HUES6 (cell line): ENCODE measurements around the gene ZDHHC18.
"Not testable (repeated sequence)": the region's sequence is repeated elsewhere in the genome, so short reads cannot be mapped to it uniquely, and the experiment has no call there.

Experiments
- H3K27ac ChIP-seq: 2 replicates; pipeline ENCODE4 v1.7.0; 2013; ENCODE audit warnings: low read depth, mild to moderate bottlenecking, low read length, inconsistent platforms
- H3K27me3 ChIP-seq: 2 replicates; pipeline ENCODE4 v1.6.1; 2013; ENCODE audit warnings: low read length; ENCODE audit not compliant: control insufficient read depth, insufficient read depth
- H3K36me3 ChIP-seq: 2 replicates; pipeline ENCODE4 v1.6.1; 2013; ENCODE audit warnings: low read length; ENCODE audit not compliant: control insufficient read depth, insufficient read depth
- H3K4me1 ChIP-seq: 2 replicates; pipeline ENCODE4 v1.6.1; 2013; ENCODE audit warnings: low read length; ENCODE audit not compliant: control insufficient read depth, insufficient read depth
- H3K4me3 ChIP-seq: 2 replicates; pipeline ENCODE4 v1.5.1; 2013; ENCODE audit warnings: low read depth, low read length
- H3K9ac ChIP-seq: one replicate; pipeline ENCODE4 v1.6.1; 2013; ENCODE audit warnings: mild to moderate bottlenecking, low read length
- H3K9me3 ChIP-seq: 2 replicates; pipeline ENCODE4 v1.6.1; 2013; ENCODE audit warnings: low read depth, low read length; ENCODE audit not compliant: control insufficient read depth, insufficient read depth

ZDHHC18 gene

GRCh38 chr1:26861889-26862378, 35.4 kb downstream of the ZDHHC18 start:
- Histone ChIP-seq H3K4me1 (peaks cover 33% of the 10 kb centered on the region), H3K9ac (no peak overlapping the region), H3K27ac (no peak overlapping the region), H3K9me3 (no peaks in the 10 kb centered on the region), H3K4me3 (no peak overlapping the region), H3K36me3 (no peaks in the 10 kb centered on the region), H3K27me3 (peaks cover 14% of the 10 kb centered on the region)

- no peaks in the 10 kb centered on the region for H3K36me3 ChIP-seq
- H3K4me1 ChIP-seq = peaks cover 36% of the 10 kb centered on the region
- H3K9me3 ChIP-seq = no peaks in the 10 kb centered on the region
- peaks cover 14% of the 10 kb centered on the region for H3K27me3 ChIP-seq
- H3K4me3 ChIP-seq = peak within 1 kb of the TSS; percentile 80
- H3K27ac ChIP-seq = no peak within 1 kb of the TSS
- peak within 1 kb of the TSS; percentile 87 for H3K9ac ChIP-seq
These were observed 36.5 kb downstream of the ZDHHC18 start, which contains the start of gene SFN for GRCh38 chr1:26862781-26863684. Gene SFN (plus strand): TSS chr1:26863149. CDS start chr1:26863213, 64 bp downstream.

DNA sequence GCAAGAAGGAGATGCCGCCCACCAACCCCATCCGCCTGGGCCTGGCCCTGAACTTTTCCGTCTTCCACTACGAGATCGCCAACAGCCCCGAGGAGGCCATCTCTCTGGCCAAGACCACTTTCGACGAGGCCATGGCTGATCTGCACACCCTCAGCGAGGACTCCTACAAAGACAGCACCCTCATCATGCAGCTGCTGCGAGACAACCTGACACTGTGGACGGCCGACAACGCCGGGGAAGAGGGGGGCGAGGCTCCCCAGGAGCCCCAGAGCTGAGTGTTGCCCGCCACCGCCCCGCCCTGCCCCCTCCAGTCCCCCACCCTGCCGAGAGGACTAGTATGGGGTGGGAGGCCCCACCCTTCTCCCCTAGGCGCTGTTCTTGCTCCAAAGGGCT, 37.2 kb downstream of the ZDHHC18 start:
- Histone ChIP-seq H3K27ac (no peak overlapping the region), H3K9ac (peak overlapping the region; percentile 63), H3K27me3 (peaks cover 14% of the 10 kb centered on the region), H3K4me1 (peaks cover 37% of the 10 kb centered on the region), H3K9me3 (no peaks in the 10 kb centered on the region), H3K4me3 (peak overlapping the region; percentile 80), H3K36me3 (no peaks in the 10 kb centered on the region)

- Histone ChIP-seq H3K27me3 (peaks cover 14% of the 10 kb centered on the region), H3K27ac (peak overlapping the region; percentile 79; the same call in 1 of the 2 replicates), H3K9ac (peak overlapping the region; percentile 87)
These were observed 38.4 kb downstream of the ZDHHC18 start for GRCh38 chr1:26864610-26865480.

DNA sequence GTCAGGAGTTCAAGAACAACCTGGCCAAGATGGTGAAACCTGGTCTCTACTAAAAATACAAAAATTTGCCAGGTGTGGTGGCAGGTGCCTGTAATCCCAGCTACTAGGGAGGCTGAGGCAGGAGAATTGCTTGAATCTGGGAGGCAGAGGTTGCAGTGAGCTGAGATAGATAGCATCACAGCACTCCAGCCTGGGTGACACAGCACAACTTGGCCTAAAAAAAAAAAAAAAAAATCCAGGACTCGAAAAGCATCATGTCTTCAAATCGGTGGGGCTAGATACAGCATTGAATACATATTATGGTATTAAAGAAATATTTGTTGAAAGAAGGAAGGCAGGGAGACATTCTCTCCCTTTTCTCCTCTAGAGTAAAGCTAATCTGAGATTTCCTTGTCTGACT, 46.6 kb downstream of the ZDHHC18 start:
- H3K36me3 ChIP-seq = peaks cover 10% of the 10 kb centered on the region; the same call in 1 of the 2 replicates
- H3K27me3 ChIP-seq, H3K9ac ChIP-seq, H3K9me3 ChIP-seq, H3K4me3 ChIP-seq, H3K4me1 ChIP-seq, H3K27ac ChIP-seq: not testable (repeated sequence)

More at GRCh38 chr1:26864610-26865480, 38.4 kb downstream of the ZDHHC18 start:
- H3K4me1 ChIP-seq = peaks cover 37% of the 10 kb centered on the region
- no peaks in the 10 kb centered on the region for H3K9me3 ChIP-seq
- H3K36me3 ChIP-seq = no peaks in the 10 kb centered on the region
- H3K4me3 ChIP-seq = peak overlapping the region; percentile 80

- Histone ChIP-seq H3K9me3 (no peaks in the 10 kb centered on the region), H3K4me1 (peaks cover 7% of the 10 kb centered on the region; the same call in 1 of the 2 replicates), H3K9ac (peak overlapping the region; percentile 18), H3K4me3 (no peak overlapping the region), H3K36me3 (peaks cover 21% of the 10 kb centered on the region), H3K27me3 (no peaks in the 10 kb centered on the region), H3K27ac (0 out of 2 replicates have a peak overlapping the region, but pooled peaks have one; percentile 4)
These were observed 48.4 kb downstream of the ZDHHC18 start for GRCh38 chr1:26874896-26875295.

DNA sequence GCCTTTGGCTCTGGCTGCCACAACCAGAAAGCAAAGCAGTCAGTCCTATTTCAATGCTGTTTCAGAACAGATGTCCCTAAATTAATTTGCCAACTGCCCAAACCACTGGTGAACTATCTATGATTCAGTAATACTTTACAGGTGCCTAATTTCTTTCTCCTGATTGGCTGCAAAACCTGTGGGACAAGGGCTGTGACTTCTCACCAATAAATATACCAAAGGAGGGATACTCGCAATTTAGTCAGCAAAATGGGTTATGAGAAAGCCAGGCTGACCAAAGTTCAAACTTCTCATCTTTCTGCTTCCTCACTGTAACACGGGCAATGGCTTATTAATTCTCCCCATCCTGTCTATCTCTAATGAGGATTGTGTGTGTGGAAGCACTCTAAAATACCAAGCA, 50.8 kb downstream of the ZDHHC18 start:
- H3K4me1 ChIP-seq = 0 out of 2 replicates have a peak, but pooled peaks cover 7% of the 10 kb centered on the region
- peaks cover 43% of the 10 kb centered on the region for H3K36me3 ChIP-seq
- H3K27me3 ChIP-seq = no peaks in the 10 kb centered on the region
- H3K27ac ChIP-seq = no peak overlapping the region
- no peak overlapping the region for H3K4me3 ChIP-seq
- no peaks in the 10 kb centered on the region for H3K9me3 ChIP-seq
- H3K9ac ChIP-seq = no peak overlapping the region

GRCh38 chr1:26879793-26880192, 53.3 kb downstream of the ZDHHC18 start:
- Histone ChIP-seq H3K27ac (no peak overlapping the region), H3K27me3 (no peaks in the 10 kb centered on the region), H3K4me3 (no peak overlapping the region), H3K4me1 (0 out of 2 replicates have a peak, but pooled peaks cover 5% of the 10 kb centered on the region), H3K9me3 (no peaks in the 10 kb centered on the region), H3K36me3 (peaks cover 66% of the 10 kb centered on the region), H3K9ac (no peak overlapping the region)

GRCh38 chr1:26881611-26882010, 55.1 kb downstream of the ZDHHC18 start:
- not testable (repeated sequence) for H3K4me1 ChIP-seq, H3K9ac ChIP-seq, H3K27me3 ChIP-seq, H3K4me3 ChIP-seq, H3K27ac ChIP-seq, H3K9me3 ChIP-seq
- H3K36me3 ChIP-seq = peaks cover 78% of the 10 kb centered on the region

DNA sequence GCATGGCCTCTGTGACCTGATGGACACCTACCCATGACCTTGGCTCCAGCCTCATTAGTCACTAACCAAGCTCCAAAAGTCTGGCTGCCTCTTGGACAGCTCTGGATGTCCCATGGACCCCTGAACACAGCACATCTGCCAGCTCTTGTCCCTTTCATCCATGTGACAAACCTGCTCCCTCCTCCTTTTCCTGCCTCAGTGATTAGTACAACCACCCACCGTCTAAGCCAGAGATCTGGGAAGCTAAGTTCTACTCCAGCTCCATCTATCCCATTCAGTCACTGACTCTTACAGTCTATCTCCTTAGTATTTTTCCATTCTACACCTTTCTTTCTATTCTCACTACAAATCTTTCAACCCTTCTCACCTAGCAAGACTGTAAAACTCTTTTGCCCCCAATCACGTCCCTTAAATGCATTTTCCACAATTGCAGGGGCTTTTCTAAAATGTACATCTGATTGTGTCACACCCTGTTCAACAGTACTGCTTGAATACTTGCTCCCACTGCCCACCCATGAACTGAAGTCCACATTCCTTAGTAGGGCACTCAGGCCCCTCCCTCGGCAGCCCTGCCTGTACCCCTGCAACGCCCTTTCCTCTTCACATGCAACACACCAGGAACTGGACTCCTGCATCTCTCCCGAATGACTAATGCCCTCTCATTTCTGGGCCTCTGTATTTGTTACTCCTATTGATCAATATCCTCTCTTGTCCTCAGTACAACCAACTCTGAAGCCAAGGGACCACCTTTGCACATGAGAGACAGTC, 56.4 kb downstream of the ZDHHC18 start:
- no peak overlapping the region for H3K27ac ChIP-seq
- no peaks in the 10 kb centered on the region for H3K4me1 ChIP-seq

More for the DNA sequence above, 56.4 kb downstream of the ZDHHC18 start:
- Histone ChIP-seq H3K36me3 (peaks cover 74% of the 10 kb centered on the region), H3K9ac (no peak overlapping the region), H3K27me3 (no peaks in the 10 kb centered on the region), H3K9me3 (no peaks in the 10 kb centered on the region), H3K4me3 (no peak overlapping the region)
